HG03558 (cell line): ENCODE data around the gene RUNDC1.
"Not testable (repeated sequence)": the region's sequence is repeated elsewhere in the genome, so short reads cannot be mapped to it uniquely, and the experiment has no call there.

Experiments used
- ATAC-seq: cut with Tn5 transposase; IDR thresholded peaks from one replicate; pipeline ENCODE4 v1.9.1; 2021; ENCODE audit warnings: moderate number of reproducible peaks; ENCODE audit not compliant: unreplicated experiment; ENCODE audit errors: extremely low read depth

RUNDC1 gene

GRCh38 chr17:42989726-42990652, 9.6 kb downstream of the RUNDC1 start:
- ATAC-seq, result no peak

DNA sequence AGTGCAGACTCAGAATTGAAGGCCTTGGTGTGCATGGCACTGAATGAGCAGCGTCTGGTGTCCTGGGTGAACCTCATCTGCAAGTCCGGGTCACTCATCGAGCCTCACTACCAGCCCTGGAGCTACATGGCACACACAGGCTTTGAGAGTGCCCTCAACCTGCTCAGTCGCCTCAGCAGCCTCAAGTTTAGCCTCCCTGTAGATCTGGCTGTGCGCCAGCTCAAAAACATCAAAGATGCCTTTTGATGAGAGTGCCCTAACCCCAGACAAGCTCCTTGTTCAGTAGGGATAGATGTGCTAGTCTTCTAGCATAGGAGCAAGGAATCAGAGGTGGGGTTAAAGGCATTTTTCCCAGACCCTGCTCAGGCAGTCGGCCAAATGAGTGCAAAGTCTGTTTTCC, 11.1 kb downstream of the RUNDC1 start:
- no peak for ATAC-seq

GRCh38 chr17:42992872-42993271, 12.5 kb downstream of the RUNDC1 start:
- no peak for ATAC-seq

- ATAC-seq, result not testable (repeated sequence)
These were observed 13.5 kb downstream of the RUNDC1 start for GRCh38 chr17:42993913-42994312.

DNA sequence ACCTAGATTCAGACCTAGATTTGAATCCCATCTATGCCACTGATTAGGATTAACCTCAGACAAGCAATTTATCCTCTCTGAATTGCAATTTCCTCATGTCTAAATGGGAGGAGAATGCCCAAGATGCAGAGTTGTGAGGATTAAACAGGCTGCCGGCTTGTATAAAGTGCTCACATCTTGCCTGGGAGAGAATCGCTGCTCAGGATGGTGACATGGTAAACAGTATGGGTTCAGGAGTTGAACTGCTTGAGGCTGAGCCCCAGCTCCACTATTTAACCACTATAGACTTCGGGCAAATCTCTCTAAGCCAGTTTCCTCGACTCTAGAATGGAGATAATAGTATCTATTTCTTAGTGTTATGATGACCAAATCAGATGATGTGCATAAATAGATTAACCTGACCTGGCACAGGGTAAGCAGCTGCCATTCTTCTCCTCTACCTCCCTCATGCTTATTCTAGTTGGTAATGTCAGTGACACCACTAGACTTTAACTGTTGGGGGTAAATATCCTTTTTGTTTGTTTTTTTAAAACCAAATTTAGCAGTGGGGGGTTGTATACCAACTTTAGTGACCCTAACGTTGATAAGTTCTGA, 17.1 kb downstream of the RUNDC1 start:
- no peak for ATAC-seq

GRCh38 chr17:42997984-42998938, 17.9 kb downstream of the RUNDC1 start, which contains the start of gene RPL27:
Gene RPL27, plus strand, starts transcription at chr17:42998419. Its CDS starts 332 bp downstream, at chr17:42998751.
- peak; percentile 81 for ATAC-seq

DNA sequence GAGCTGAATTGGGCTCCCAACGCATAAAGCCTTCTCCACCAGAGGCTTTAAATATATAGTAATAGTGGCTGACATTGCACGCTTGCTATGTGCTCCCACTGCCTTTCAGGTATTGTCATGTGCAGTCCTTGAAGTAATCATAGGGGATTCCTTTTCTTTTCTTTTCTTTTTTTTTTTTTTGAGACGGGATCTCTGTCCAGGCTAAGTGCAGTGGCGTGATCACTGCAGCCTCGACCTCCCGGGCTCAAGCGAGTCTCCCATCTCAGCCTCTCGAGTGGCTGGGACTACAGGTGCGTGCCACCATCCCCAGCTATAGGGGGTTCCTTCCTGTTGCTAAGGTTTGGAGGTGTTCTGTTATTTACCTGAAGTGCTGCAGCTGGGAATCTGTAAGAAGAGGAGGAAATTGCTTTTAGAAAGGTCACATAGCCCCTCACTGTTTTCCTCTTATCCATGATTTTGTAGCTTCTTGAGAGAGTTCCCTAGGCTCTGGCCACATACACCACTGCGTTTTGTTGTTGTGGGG, 18.7 kb downstream of the RUNDC1 start:
- ATAC-seq, result no peak

GRCh38 chr17:43000894-43001293, 20.5 kb downstream of the RUNDC1 start:
- ATAC-seq, result not testable (repeated sequence)

GRCh38 chr17:43003542-43004172, 23.3 kb downstream of the RUNDC1 start:
- ATAC-seq, result no peak

DNA sequence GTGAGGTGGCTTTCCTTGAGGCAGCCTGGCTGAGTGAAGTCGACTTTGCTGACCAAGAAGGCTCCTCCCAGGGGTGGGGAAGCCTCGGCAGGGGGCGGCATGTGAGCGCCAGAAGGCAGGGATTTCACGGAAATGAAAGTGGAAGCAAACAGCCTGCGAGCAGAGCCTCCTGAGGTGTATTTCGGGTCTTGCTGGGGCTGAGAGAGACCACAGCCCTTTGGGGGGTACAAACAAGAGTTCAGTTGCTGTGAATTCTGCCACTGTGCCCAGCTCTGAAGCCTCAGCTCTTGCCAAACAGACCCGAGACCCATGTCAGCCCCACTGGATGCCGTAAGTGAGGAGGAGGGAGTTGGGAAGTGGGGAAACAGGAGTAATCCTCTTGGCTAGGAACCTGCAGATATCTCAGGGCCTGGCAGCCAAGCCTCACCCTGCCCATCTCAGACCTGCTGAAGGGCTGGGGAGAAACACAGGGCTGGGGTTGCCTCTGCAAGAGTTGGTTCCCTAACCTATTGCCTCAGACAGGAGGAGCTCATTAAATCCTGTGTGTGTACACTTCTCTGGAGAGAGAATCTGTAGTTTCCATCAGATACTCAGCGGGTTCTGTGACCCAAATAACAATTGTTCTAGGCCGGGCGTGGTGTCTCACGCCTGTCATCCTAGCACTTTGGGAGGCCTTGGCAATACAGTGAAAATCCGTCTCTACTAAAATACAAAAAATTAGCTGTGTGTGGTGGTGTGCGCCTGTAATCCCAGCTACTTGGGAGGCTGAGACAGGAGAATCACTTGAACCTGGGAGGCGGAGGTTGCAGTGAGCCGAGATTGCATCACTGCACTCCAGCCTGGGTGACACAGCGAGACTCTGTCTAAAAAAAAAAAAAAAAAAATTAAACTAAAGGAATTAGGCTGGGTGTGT, 26.5 kb downstream of the RUNDC1 start, which contains the start of gene IFI35:
Gene IFI35 (plus strand): TSS at position 146 of the 913 bp plus-strand sequence. CDS start 164 bp downstream, at position 310.
- ATAC-seq, result no peak

GRCh38 chr17:43010667-43011308, 30.4 kb downstream of the RUNDC1 start:
- no peak for ATAC-seq

DNA sequence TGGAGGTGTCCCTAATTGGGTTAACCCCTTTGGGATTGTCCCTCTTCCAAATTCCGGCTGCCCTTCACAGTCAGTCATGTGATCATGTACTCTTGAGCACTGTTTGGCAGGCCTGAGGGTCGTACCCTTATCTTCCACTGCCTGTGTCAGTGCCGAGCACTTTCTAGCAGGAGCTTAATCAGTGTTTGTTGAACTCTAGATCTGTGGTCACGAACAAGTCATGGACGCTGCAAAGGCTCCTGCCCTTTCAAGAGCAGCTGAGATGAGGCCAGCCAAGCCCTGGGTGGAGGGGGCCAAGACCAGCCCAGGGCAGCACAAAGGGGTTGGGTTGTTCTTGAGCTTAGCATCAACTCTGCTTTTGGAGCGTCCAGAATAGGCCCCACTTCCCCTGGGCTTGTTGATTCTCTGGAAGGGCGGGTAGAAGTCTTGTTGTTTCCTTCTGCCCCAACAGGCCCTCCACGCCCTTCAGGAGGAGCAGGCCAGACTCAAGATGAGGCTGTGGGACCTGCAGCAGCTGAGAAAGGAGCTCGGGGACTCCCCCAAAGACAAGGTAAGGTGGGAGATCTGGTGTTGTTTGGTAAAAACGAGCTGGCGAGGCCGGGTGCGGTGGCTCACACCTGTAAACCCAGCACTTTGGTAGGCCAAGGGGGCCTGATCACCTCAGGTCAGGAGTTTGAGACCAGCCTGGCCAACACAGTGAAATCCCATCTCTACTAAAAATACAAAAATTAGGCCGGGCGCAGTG, 31.5 kb downstream of the RUNDC1 start:
- no peak for ATAC-seq

DNA sequence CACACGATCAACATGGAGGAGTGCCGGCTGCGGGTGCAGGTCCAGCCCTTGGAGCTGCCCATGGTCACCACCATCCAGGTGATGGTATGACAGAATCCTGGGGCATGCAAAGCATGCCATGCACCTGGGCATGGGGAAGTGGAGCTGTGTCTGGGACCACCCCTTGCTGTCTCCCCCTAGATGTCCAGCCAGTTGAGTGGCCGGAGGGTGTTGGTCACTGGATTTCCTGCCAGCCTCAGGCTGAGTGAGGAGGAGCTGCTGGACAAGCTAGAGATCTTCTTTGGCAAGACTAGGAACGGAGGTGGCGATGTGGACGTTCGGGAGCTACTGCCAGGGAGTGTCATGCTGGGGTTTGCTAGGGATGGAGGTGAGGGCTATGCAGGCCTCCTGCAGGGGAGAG, 32.9 kb downstream of the RUNDC1 start:
- no peak for ATAC-seq

DNA sequence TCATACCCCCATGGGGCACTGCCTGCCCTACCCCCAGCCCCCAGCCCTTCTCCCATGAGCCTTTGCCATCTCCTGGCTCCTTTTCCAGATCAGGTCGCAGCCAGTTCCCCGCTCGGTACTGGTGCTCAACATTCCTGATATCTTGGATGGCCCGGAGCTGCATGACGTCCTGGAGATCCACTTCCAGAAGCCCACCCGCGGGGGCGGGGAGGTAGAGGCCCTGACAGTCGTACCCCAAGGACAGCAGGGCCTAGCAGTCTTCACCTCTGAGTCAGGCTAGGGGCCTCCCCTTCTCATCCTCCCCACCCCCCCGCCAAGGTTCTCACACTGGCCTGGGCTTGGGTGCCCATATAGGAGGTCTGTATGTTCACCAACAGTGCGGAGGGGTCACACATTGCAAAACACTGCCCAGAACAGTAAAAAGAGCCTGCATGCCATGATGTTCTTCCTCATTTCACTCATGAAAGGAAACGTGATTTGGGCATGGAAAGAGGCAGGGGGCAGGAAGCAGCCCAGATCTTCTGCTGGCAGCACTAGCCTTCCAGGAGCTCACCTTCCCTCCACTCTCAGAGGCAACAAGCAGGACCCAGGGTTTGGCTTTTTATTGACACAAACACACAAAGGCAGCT, 33.8 kb downstream of the RUNDC1 start:
- ATAC-seq, result no peak

- no peak for ATAC-seq
These were observed 34.5 kb downstream of the RUNDC1 start for GRCh38 chr17:43014649-43015542.

- ATAC-seq, result no peak
These were observed 35.2 kb downstream of the RUNDC1 start for GRCh38 chr17:43015579-43015978.
